Lower leg skin (tissue), 3 donors: ENCODE data around the gene CHPF.

ENCODE experiments used
- CTCF ChIP-seq, 3 donors: fragments of 450-650 bp; IDR thresholded peaks; one replicate each; pipeline ENCODE4 v1.5.1; 2016; ENCODE audit warnings: antibody characterized with exemption in 3 of 3, mild to moderate bottlenecking in 3 of 3, moderate library complexity in 2 of 3
- POLR2A ChIP-seq, 2 donors: fragments of 450-650 bp; IDR thresholded peaks; one replicate each; pipeline ENCODE4 v1.6.1; 2016 to 2017; ENCODE audit warnings: antibody characterized with exemption in 2 of 2, mild to moderate bottlenecking in 1 of 2, moderate library complexity in 1 of 2

DNA sequence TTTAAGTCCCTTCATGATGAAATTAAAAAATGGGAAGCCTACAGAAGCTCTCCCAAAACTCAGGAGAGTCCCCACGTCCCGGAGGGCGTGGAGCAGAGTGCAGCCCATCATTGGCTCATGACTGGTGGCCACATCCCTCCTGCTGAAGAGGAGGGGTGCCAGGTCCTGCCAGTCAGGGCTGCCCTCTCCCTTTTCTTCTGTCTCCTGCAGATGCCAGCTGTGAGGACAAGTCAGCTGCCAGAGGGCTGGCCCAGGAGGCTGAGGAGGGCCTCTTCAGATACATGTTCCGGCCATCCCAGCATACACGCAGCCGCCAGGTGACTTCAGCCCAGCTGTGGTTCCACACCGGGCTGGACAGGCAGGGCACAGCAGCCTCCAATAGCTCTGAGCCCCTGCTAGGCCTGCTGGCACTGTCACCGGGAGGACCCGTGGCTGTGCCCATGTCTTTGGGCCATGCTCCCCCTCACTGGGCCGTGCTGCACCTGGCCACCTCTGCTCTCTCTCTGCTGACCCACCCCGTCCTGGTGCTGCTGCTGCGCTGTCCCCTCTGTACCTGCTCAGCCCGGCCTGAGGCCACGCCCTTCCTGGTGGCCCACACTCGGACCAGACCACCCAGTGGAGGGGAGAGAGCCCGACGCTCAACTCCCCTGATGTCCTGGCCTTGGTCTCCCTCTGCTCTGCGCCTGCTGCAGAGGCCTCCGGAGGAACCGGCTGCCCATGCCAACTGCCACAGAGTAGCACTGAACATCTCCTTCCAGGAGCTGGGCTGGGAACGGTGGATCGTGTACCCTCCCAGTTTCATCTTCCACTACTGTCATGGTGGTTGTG lies 31.1 kb upstream of the CHPF start:
- TF ChIP-seq POLR2A (IDR thresholded peaks at IDR 0.05) = no peak
- TF ChIP-seq CTCF (IDR thresholded peaks at IDR 0.05) = no peak
